GM12875 (cell line): Measurements from ENCODE around the gene IST1.
A peak's percentile ranks its signal among the peaks of the same experiment; 100 is the strongest.

Source experiments
- H3K4me3 ChIP-seq: one replicate; pipeline ENCODE4 v1.5.1; 2011; ENCODE audit warnings: low read depth, low read length, control low read depth
- TF ChIP-seq, protein P1 (sequence below): IDR thresholded peaks from 2 replicates; pipeline ENCODE4 v1.5.1; 2011; ENCODE audit warnings: low read depth, mild to moderate bottlenecking, control low read depth, inconsistent platforms, low read length, moderate library complexity, borderline replicate concordance; ENCODE audit not compliant: insufficient read depth

IST1 gene

DNA sequence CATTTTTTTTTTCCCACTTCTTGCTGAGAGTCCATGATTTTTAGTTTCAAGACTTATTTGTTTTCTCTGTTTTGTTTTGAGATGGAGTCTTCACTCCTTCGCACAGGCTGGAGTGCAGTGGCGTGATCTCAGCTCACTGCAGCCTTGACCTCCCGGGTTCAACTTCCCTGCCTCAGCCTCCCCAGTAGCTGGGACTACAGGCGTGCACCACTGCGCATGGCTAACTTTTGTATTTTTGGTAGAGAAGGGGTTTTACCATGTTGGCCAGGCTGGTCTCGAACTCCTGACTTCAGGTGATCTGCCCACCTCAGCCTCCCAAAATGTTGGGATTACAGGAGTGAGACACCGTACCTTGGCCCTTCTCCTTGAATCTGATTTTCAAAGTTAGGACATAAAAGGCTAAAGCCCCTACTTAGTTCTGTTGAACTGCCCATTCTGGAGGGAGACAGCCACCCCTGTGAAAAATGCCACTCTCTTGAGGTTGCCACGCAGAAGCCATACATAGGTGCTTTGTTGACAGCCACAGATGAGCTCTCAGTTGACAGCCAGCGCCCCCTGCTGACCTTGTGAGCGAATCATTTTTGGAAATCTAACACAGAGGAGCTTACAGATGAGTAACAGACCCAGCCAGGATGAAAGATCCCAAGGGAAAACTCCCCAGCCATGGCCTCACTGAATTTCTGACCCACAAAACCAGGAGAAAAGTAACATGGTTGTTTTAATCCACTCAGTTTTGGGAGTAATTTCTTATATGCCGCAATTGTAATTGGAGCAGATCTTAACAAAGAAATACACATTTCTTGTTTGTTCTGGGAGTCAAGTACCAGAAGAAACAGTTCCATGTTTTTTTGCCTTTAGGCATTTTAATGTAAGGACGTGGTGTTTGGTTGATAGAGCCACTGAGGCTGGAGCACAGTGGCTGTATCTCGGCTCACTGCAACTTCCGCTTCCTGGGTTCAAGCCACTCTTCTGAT lies 66.0 kb downstream of the IST1 start:
- TF ChIP-seq, protein P1, sequence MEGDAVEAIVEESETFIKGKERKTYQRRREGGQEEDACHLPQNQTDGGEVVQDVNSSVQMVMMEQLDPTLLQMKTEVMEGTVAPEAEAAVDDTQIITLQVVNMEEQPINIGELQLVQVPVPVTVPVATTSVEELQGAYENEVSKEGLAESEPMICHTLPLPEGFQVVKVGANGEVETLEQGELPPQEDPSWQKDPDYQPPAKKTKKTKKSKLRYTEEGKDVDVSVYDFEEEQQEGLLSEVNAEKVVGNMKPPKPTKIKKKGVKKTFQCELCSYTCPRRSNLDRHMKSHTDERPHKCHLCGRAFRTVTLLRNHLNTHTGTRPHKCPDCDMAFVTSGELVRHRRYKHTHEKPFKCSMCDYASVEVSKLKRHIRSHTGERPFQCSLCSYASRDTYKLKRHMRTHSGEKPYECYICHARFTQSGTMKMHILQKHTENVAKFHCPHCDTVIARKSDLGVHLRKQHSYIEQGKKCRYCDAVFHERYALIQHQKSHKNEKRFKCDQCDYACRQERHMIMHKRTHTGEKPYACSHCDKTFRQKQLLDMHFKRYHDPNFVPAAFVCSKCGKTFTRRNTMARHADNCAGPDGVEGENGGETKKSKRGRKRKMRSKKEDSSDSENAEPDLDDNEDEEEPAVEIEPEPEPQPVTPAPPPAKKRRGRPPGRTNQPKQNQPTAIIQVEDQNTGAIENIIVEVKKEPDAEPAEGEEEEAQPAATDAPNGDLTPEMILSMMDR, result peak; percentile 77
- no peak overlapping the region for H3K4me3 ChIP-seq

DNA sequence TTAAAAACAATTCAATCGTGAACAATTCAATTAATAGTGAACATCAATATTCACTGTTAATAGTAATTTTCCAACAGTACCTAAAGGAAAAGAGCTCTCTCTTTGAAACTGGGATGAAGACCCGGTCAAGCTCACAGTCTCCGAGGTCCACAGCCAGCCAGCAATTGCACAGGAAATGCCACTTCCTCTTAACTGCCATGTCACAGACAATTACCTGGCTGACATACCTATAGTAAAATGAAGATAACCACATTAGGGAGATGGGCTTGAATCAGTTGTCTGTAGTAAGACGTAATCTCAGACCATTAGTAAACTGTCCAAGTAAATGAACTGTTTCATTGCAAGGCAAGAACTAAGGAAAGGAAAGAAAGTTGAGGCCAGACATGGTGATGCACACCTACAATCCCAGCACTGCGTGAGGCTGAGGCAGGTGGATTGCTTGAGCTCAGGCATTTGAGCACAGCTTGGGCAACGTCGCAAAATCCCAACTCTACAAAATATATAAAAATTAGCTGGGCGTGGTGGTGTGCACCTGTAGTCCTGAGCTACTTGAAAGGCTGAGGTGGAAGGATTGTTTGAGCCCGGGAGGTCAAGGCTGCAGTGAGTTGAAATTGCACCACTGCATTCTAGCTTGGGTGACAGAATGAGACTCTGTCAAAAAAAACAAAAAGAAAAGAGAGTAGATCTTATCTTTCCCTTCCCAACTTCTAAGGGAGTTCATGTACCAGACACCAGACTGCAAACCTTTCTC lies 68.0 kb downstream of the IST1 start:
- H3K4me3 ChIP-seq, result no peak overlapping the region
- TF ChIP-seq, protein P1, result no peak

DNA sequence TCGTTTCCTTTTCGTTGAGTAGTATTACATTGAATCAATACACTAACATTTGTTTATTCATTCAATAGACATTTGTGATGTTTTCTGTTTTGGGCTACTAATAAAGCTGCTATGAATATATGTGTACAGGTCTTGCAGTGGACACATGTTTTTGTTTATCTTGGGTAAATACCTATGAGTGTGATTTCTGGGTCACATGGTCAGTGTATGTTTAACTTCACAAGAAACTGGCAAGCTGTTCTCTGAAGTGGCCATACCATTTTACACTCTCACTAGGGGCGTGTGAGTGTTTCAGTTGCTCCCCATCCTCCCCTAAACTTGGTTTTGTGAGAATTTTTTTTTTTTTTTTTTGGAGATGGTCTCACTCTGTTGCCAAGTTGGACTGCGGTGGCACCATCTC lies 69.9 kb downstream of the IST1 start:
- TF ChIP-seq, protein P1, result no peak
- H3K4me3 ChIP-seq, result no peak overlapping the region

DNA sequence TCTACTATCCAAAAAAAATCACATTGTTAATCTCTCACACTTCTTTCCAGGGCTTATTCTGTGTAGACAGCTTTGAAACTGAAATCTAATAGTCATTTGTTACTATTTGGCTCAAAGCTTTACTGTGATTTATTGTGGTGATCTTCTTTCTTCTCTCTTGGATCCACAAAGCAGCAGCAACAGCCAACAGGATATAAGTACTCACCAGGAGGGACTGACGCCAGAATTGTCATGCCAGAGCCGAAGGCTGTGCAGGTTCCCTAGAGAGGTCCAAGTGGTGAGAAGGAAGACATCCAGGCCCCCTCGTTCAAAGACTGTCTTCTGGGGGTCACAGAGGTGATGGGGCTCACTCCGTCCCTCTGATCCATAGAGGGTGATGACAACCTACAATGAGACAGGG lies 71.6 kb downstream of the IST1 start:
- H3K4me3 ChIP-seq, result no peak overlapping the region
- TF ChIP-seq, protein P1, result no peak

DNA sequence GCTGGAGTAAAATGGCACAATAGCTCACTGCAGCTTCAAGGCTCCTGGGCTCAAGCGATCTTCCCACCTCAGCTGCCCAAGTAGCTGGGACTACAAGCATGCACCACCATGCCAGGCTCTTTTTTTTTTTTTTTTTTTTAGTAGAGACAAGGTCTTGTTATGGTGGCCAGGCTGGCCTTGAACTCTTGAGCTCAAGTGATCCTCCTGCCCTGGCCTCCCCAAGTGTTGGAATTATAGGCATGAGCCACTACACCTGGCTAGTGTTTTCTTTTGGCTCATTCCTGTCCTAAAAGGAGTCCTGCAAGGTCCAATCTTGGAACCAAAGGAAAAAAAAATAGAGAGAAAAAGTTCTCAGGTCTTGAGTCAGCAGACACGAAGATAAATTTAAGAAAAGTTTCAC lies 74.0 kb downstream of the IST1 start:
- TF ChIP-seq, protein P1, result no peak
- H3K4me3 ChIP-seq, result no peak overlapping the region

DNA sequence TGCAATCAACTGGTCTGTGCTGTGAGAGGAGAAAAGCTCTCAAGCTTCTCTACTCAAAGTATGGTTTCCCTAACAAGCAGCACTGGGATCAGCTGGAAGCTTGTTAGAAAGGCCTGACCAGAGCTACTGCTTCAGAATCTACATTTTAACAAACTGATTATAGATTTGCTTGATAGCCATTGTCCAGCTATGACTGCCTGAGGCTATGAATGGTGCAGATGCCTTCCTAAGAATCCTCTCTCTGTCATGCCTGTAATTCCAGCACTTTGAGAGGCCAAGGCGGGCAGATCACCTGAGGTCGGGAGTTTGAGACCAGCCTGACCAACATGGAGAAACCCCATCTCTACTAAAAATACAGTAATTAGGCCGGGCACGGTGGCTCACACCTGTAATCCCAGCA lies 76.2 kb downstream of the IST1 start:
- TF ChIP-seq, protein P1, result no peak
- no peak overlapping the region for H3K4me3 ChIP-seq
